ENCODE data around the gene OSBPL6.

DNA sequence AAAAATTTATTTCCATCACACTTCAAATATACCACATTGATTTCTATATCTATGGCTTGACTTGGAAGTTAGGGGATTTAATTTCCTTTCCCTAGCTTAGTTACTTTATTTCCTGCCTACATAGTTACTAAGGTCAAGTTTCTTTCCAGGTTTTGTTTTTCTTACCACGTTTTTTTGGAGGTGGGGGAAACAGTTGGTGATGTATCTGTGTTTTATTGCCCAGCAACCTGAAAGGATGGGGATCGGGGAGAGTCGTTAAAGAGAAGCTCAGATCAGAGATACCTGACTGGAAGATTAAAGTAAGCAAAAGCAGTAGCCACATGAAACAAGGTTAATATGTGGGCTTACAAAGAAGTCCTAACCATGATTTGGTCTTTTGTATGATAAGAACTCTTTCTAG is 127.8 kb downstream of the OSBPL6 start:
- TF ChIP-seq, protein P1, sequence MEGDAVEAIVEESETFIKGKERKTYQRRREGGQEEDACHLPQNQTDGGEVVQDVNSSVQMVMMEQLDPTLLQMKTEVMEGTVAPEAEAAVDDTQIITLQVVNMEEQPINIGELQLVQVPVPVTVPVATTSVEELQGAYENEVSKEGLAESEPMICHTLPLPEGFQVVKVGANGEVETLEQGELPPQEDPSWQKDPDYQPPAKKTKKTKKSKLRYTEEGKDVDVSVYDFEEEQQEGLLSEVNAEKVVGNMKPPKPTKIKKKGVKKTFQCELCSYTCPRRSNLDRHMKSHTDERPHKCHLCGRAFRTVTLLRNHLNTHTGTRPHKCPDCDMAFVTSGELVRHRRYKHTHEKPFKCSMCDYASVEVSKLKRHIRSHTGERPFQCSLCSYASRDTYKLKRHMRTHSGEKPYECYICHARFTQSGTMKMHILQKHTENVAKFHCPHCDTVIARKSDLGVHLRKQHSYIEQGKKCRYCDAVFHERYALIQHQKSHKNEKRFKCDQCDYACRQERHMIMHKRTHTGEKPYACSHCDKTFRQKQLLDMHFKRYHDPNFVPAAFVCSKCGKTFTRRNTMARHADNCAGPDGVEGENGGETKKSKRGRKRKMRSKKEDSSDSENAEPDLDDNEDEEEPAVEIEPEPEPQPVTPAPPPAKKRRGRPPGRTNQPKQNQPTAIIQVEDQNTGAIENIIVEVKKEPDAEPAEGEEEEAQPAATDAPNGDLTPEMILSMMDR (IDR thresholded peaks at IDR 0.05) = no peak
- no peak for TF ChIP-seq POLR2A (IDR thresholded peaks at IDR 0.05)

All from right lobe of liver (tissue), 4 donors.